NCI-H510A (cell line): ENCODE measurements around the gene MAD2L2.

Experiments
- DNase-seq: peaks from one replicate; lab custom pipeline; 2025; lab: John Stamatoyannopoulos, UW

MAD2L2 gene

DNA sequence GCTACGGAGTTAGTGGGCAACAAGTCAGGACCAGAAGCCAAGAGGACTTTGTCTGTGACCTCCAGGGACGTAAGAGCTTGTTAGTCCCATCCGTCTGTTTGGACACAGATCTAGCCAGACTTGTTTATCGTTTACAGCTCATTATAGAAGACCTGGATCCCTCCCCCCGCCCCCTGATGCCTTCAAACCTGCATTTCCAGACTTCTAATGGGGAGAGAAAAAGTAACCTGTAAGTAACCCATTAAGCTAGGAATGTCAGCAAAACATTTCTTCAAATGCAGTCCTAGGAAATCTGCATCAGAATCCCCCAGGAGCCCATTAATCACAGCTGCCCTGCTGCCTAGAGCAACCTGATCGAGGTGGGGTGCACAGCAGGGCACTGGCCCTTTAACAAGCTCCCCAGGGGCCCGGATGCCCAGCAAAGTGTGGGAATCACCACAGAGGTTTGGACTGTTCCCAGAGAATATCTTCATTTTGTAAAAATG lies 1.4 kb upstream of the MAD2L2 start:
- DNase-seq, result no peak

DNA sequence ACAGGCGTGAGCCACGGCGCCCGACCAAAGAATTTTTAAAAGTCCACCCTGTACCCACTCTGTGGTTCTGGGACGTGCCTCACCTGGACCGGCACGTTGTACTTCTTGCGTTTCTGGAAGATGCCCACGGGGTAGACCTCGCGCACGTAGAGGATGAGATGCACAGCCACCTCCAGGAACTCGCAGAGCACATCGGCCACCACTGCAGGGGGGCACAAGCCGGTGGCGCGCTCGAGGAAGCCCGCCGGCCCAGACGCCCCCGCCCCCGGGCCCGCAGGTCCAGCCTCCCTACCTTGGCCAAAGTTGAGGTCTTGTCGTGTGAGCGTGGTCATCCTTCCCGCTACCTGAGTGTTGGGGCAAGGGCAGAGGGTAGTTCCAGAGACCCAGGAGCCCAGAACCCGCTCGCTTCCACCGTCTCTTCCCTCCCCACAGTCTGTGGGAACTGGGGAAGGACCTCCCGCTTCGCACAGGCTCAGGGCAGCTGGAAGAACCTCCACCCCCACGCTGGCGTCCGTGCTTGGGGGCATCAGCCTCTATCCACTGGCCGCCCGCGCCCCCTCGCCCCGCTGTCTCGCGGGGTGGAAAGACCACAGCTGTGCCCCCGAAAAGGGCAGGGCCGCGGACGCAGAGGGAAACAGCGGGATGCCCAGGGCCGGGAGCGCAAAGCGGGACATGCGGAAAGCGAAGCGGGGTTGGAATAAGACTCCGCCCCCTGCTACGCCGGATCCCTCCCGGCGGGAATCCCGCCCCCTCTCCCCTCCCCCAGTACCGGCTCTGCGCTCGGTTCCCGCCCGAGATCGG lies 478 bp downstream of the MAD2L2 start:
- DNase-seq, result no peak

DNA sequence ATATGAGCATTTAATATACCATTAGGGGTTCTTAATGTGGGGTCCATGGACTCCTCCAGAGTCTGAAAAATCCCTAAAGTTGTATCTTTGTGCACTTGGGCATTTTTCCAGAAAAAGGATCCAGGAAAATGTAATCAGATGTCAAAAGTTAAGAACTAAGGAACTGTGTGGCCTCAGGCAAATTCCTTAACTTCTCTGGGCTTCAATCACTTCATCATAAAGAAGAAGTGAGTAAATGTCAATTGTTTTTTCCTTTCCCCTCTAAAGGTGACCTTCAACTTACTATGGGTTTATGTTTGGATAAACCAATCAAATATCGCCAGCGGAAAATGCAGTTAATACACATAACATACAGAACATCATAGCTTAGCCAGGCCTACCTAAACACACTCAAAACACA lies 2.5 kb downstream of the MAD2L2 start:
- no peak for DNase-seq

DNA sequence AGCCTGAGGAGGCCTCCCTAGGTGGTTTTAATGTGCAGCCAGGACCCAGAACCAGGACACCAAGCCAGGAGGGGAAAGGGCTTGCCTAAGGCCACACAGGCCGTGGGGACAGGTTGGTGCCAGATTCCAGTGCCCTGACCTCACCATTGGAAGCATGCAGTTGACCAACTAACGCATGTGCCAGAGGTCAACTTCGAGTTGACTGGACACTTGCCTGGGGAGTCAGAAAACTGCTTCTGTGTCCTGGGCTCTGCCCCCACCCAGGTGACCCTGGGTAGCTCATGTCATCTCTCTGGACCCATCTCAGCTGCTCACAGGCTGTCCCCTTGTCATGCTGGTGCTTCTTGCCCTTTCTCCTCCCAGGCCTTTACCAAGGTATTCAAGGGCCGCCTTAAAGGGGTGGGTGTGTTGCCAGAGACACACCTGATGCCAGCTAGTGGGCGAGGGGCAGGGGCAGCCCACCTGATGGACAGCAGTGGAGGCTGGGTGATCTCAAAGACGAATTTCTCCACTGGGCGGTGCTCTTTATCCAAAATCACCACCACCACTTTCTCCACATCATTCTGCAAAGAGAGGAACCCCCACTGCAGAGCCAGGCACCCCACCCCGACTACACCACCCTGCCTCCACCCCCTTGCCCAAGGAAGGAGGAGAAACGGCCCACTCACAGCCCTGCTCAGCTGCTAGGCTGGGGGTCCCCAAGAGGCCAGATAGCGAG lies 4.4 kb downstream of the MAD2L2 start:
- no peak for DNase-seq

DNA sequence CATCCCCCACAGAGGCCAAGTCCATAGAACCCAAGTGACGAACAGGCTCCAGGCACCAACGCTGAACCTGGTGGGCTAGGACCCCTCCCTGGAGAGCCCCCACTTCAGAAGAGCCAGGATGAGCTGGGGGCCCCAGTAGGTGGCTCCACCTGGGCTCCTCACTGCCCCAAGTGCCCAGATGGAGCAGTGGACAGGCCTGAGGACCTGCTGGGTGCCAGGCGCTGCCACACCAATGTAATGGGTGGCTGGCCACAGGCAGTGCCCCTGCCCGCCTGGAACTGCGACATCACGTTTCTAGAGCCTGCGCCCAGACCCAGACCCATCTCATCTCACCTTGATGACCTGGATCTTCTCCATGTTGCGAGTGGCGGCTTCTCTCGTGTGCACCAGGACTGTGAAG lies 5.6 kb downstream of the MAD2L2 start:
- DNase-seq, result no peak

DNA sequence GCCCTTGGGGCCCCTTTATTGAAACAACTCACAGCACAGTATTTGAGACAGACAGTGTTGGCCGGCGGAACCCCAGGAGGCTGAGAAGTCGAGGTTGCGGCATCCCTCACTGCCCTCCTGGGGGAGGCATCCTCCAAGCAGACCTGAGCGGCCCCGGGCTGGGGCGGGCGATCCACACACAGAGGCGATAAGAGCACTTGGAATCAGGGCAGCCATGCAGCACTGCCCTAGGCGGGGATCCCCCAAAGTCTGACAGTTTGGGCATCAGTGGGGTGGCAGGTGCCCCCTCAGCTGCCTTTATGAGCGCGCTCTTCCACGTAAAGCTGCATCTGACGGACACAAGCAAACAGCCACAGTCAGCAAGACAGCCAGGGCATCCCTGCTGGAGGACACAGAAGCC lies 6.5 kb downstream of the MAD2L2 start:
- DNase-seq, result no peak

DNA sequence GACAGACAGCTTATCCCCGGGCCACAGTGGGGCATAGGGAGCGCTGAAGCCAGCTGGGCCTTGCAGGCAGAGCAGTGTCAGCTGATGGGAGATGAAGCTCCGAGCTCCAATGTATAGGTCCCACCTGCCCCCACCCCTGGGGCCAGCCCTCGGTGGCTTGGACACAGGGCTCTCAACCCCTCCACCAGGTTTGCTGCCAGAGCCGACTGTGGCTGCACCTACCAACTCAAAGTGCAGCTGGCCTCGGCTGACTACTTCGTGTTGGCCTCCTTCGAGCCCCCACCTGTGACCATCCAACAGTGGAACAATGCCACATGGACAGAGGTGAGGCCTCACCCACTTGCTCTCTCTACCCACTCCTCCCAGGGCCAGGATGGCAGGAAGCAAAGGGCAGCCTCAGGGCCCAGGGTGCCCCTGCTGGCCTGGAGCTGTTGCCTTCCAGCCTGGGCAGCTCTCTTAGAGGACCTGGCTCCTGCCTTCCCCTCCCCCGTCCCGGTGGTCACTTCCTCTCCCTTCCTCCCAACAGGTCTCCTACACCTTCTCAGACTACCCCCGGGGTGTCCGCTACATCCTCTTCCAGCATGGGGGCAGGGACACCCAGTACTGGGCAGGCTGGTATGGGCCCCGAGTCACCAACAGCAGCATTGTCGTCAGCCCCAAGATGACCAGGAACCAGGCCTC lies 7.7 kb downstream of the MAD2L2 start:
- DNase-seq, result no peak

DNA sequence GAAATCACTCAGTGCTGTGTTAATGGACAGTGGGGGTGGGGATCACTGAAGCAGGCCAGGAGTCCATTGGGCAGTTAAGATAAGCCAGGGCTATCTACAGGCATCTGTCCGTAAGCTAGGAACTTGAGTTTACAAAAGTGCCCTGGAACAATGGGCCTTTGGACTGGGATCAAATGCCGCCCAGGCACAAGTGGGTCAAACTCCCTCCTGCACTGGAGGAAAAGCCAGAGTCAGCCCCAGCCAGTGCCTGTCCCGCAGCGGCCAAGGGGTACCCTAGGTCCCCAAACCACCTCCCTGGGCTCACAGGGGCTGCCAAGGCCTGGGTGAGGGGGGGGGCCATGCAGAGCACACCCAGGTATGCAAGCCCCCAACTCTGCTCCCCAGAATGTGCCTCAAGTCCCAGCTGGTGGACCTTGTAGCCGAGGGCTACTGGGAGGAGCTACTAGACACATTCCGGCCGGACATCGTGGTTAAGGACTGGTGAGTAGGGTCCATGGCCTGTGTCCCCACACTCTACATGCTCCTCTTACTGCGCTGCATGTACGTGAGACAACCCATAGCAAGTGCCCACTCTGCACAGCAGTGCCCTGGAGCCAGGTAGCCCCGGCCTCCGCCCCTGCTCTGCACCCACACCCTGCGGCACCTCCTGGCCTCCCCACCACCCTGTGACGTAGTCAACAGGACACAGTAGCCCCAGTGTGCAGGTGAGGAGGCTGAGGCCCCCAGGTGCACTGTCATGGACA lies 9.2 kb downstream of the MAD2L2 start:
- DNase-seq, result no peak

DNA sequence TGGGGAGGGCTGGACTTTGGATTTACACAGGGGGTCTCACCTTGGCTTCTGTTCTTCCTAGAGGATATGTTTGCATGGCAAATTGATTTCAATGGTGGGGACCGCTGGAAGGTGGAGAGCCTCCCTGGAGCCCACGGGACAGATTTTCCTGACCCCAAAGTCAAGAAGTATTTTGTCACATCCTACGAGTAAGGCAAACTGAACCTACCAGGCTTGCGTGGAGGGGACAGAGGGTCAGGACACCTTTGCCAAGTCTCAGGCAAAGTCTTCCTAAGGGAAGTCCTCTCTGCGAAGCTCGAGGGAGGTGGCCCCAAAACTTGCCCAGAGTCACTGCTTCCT lies 9.8 kb downstream of the MAD2L2 start:
- DNase-seq, result no peak

DNA sequence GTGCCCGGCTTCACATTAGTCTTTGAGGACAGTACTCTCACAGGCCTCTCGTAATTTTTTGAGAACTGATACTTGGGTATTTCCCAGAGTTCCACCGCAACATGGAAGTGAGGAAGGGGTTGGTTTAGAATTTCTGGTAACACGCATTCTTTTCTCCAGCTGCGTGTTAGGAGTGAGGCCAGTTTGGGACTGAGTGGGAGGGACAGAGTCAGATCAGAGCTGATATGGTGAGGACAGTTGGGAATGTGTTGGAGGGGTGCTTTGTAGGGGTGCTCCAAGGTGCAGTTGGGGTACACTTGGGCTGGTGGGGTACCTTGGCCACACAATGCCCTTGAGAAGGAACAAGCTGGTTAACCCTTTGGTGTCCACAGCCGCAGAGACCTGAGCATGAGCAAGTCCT lies 10.2 kb downstream of the MAD2L2 start:
- DNase-seq, result no peak

DNA sequence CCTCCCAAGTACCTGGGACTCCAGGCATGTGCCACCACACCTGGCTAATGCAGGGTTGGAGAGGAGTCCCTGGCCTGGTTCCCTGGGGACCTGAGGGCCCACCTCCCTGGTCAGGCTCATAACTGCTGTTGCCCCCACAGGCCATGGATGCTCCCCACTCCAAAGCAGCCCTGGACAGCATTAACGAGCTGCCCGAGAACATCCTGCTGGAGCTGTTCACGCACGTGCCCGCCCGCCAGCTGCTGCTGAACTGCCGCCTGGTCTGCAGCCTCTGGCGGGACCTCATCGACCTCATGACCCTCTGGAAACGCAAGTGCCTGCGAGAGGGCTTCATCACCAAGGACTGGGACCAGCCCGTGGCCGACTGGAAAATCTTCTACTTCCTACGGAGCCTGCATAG lies 12.4 kb downstream of the MAD2L2 start:
- DNase-seq, result no peak

DNA sequence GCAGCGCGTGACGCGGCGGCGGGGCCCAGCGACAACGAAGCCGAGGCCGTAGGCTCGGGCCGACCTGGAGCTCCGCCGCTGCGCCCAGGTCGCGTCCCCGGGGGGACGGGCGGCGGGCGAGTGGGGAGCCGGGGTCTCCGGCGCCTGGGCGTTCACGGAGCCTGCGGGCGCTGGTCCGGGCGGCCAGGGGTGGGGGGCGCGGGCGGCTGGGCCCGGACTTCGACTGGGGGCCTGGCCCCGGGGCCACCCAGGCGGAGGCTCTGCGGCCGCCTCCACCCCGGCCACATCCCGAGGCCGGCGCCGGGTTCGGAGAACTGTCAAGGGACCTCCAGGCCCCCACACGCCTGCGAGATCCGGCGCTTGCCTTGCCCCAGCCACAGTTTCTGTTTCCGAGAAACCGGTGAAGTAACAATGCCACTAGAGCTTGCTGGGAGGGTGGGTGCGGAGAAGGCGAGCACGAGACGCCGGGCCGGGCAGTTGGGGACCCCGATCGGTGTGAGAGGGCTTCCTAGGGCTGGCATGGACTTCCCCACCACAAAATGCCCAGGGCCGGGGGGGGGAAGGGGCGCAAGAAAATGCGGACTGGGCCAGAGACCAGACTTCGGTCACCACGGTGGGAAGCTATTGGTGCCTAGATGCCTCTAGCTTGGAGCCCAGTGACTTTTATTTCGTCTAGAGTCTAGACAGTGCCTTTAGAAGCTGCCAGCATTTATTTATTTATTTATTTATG lies 16.4 kb downstream of the MAD2L2 start:
- no peak for DNase-seq

DNA sequence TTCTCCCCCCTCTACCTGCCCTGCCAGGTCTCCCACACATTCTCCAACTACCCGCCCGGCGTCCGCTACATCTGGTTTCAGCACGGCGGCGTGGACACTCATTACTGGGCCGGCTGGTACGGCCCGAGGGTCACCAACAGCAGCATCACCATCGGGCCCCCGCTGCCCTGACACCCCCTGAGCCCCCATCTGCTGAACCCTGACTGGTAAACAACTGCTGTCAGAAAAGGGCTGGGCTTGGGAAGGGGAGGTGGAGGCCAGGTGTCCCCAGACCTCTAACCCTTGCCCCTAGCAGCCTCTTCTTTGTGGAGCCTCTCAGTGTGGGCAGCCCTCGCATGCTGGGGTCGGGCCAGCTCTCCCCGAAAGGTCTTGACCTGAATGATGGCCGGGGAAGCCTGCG lies 19.8 kb downstream of the MAD2L2 start:
- DNase-seq, result no peak

DNA sequence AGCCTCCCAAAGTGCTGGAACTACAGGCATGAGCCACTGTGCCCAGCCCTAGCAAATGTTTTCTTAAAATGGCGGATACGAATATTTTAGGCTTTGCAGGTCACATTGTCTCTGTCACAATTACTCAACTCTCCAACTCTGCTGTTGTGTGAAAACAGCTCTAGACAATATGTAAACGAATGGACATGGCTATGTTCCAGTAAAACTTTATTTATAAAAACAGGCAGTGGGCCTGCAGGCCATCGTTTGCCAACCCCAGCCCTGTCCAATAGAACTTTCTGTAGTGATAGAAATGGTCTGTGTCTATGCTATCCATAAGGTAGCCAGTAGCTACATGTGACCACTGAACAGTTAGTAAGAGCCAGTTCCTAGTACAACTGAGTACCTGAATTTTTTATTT lies 21.2 kb downstream of the MAD2L2 start:
- no peak for DNase-seq

DNA sequence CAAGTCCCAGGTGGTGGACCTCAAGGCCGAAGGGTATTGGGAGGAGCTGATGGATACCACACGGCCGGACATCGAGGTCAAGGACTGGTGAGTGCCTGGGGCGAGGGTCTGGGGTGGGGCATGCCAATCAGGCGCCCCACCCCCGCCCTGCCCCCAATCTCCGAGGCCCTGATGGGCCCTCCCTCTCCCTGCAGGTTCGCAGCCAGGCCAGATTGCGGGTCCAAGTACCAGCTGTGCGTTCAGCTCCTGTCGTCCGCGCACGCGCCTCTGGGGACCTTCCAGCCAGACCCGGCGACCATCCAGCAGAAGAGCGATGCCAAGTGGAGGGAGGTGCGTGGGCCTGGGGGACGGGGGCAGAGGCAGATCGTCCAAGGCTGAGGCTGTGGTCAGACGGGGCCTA lies 22.4 kb downstream of the MAD2L2 start:
- no peak for DNase-seq

DNA sequence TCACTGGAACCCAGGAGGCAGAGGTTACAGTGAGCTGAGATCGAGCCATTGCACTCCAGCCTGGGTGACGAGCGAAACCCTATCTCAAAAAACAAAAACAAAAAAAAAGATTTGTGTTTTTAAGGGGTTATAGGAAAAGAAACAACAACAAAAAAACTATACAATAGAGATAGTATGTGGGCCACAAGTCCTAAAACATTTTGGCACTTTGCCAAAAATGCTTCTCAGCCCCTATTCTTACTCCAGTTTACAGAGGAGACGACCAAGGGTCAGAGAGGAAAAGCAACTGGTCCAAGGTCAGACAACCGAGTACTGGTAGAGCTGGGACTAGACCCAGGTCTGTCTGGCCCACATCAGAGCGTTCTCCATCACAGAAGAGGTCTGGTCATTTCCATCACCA lies 23.3 kb downstream of the MAD2L2 start:
- DNase-seq, result no peak

DNA sequence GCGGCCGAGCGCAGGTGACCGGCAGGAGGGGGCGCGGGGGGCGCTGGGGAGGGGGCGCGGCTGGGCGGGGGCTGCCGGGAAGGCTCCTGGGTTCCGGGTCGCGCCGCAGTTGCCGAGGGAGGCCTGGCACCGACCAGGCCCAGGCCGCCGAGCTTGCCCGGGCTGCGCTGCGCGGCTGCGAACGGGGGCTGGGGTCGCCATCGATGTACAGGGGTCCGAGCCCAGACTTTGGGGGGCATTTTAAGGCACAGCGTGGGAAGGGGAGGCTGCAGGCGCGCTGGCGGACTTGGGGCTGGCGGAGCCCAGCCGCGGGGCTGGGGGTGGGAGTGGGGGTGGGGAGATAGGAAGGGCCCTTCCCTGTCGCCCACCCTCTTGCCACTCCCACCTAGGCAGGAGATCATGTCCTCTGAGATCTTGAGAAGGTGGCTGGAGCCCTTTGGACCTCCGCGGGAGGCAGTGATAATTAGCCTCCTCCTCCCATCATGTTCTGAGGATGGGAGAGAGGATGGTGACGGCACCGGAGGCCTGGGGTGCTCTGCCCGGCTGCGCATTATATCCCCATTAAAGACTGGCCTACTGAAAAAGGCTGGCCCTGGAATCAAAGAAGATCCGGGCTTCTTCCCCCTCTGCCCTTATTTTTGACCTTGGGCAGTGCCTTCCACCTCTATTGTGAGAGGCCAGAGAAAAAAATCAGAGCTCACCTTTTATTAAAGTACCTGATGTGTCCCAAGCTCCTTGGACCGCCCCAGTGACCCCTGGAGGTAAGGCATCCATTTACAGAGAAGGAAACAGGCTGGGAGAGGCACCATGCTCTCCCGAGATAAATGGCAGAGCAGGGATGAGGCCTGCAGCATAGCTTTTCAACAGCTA lies 25.8 kb downstream of the MAD2L2 start:
- DNase-seq, result no peak

DNA sequence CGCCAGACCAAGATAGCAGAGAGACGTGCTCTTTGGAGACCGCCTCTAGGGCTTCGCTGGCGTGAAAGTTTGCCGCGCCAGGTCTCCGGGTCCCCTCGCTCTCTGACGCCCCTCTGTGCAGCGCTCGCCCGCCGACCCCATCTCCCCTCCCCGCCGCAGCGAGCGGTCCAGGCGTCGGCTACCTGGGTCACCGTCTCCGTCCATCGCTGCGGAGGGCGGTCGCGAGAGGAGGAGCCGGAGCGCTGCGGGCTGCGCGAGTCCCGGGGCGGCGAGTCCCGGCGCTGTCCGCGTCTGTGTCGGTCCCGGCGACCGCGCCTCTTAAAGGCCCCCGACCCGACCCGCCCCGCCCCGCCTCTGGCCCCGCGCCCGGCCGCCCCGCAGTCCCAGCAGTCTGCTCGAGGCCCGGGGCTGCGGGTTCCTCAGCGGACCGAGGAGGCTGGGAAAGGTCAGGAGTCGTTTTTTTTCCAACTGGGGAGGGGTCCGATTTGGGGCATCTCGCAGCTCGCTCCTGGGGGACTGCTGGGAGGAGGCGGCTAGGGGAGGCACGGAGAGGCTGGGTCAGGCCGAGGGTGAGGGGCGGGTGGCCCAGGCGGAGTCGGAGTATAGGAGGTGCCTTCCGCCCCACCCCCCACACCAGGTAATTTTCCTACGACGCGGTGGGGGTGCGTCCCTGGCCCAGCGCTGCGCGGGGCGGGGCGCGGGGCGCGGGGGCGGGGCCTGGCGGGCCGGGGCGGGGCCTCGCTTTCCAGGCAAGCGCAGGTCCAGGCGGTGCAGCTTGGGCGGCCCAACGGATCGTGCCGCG lies 26.6 kb downstream of the MAD2L2 start, which contains the start of the genes FBXO2 and FBXO44:
Gene FBXO2 (minus strand): TSS at position 293 of the 802 bp plus-strand sequence. CDS start 89 bp downstream, at position 204.
Gene FBXO44 (plus strand): TSS at position 741 of the 802 bp plus-strand sequence. CDS start 959 bp downstream, outside the sequence.
- DNase-seq, result peak; percentile 82

DNA sequence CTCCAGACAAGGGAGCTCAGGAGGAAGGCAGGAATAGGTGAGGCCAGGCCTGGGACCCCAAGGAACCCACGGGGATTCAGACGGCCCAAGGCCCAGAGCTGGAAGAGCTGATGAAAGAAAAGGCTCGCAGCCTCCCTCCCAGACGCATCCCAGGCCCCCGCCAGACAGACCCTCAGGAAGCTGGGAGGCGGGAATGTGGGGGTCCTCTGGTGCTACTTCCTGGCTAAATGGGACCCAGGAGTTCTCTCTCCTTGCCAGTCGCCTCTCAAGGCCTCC lies 27.1 kb downstream of the MAD2L2 start:
- no peak for DNase-seq
